SK-N-SH (cell line): ENCODE data around the gene ACSS2. TPM values are rescaled to one million over a fixed set of nuclear protein-coding genes. Genes with fewer than 3 reads are reported as not detected.

Experiments used
- CTCF ChIA-PET: fragments of 300-600, 350-600 bp; formaldehyde crosslinking; extraction: SDS; loops from one replicate; lab custom pipeline; 2021; lab: Yijun Ruan, JAX
- POLR2A ChIA-PET: fragments of 350-600 bp; sonication (Branson Sonifier 250); formaldehyde crosslinking; extraction: SDS; loops from one replicate; lab custom pipeline; 2020; ENCODE audit warnings: antibody characterized with exemption, inconsistent platforms; lab: Yijun Ruan, JAX
- DNase-seq: peaks from one replicate; pipeline ENCODE4 v3.0.0; 2012
- H2AFZ ChIP-seq: fragments of 200-600 bp; sonication (generic); 2 replicates; pipeline ENCODE4 v1.8.1; 2016; ENCODE audit warnings: antibody characterized with exemption, mild to moderate bottlenecking, low read depth
- H3F3A ChIP-seq: fragments of 200-600 bp; sonication (generic); replicated peaks from 2 replicates; pipeline ENCODE3; 2016; ENCODE audit warnings: antibody characterized with exemption, mild to moderate bottlenecking; ENCODE audit not compliant: insufficient read depth
- H3K27ac ChIP-seq, 2 experiments: fragments of 200-500 bp in 1 of 2; fragments of 200-600 bp in 1 of 2; sonication (Bioruptor generic) in 1 of 2; sonication (generic), shearing (Covaris generic) in 1 of 2; 2 replicates each; pipeline versions ENCODE4 v1.5.1 to v1.6.1; 2014 to 2016; ENCODE audit warnings: low read depth in 2 of 2, inconsistent platforms in 1 of 2, low read length in 1 of 2, mild to moderate bottlenecking in 1 of 2, mixed read lengths in 1 of 2
- H3K27me3 ChIP-seq: fragments of 200-600 bp; sonication (generic), shearing (Covaris generic); 2 replicates; pipeline ENCODE4 v1.6.1; 2016; ENCODE audit warnings: mixed run types; ENCODE audit not compliant: insufficient read depth
- H3K36me3 ChIP-seq, 2 experiments: fragments of 200-500 bp in 1 of 2; fragments of 200-600 bp in 1 of 2; sonication (Bioruptor generic) in 1 of 2; sonication (generic) in 1 of 2; replicated peaks in 1 of 2; 2 replicates each; pipeline versions ENCODE3 to v1.5.1; 2014 to 2016; ENCODE audit warnings: low read length in 1 of 2, mild to moderate bottlenecking in 1 of 2; ENCODE audit not compliant: insufficient read depth in 2 of 2, control insufficient read depth in 1 of 2
- H3K4me1 ChIP-seq, 2 experiments: fragments of 200-500 bp in 1 of 2; fragments of 200-600 bp in 1 of 2; sonication (Bioruptor generic) in 1 of 2; sonication (generic), shearing (Covaris generic) in 1 of 2; 2 replicates each; pipeline versions ENCODE4 v1.5.1 to v1.6.1; 2014 to 2016; ENCODE audit warnings: low read depth in 1 of 2, low read length in 1 of 2, mixed run types in 1 of 2; ENCODE audit not compliant: insufficient read depth in 2 of 2, control insufficient read depth in 1 of 2
- H3K4me2 ChIP-seq: fragments of 200-600 bp; sonication (generic), shearing (Covaris generic); 2 replicates; pipeline ENCODE4 v1.6.1; 2017; ENCODE audit warnings: mixed run types
- H3K4me3 ChIP-seq, 2 experiments: fragments of 200-500 bp in 1 of 2; fragments of 200-600 bp in 1 of 2; sonication (Bioruptor generic) in 1 of 2; sonication (generic), shearing (Covaris generic) in 1 of 2; 2 replicates each; pipeline versions ENCODE4 v1.5.1 to v1.8.1; 2014 to 2016; ENCODE audit warnings: low read depth in 2 of 2, inconsistent platforms in 1 of 2, low read length in 1 of 2, mild to moderate bottlenecking in 1 of 2, mixed read lengths in 1 of 2, moderate library complexity in 1 of 2
- H3K79me2 ChIP-seq: fragments of 200-600 bp; sonication (generic); 2 replicates; pipeline ENCODE4 v1.8.1; 2017; ENCODE audit warnings: mild to moderate bottlenecking; ENCODE audit not compliant: insufficient read depth
- H3K9ac ChIP-seq: fragments of 200-600 bp; sonication (generic); 2 replicates; pipeline ENCODE4 v1.6.1; 2017; ENCODE audit warnings: mixed run types
- H3K9me2 ChIP-seq: fragments of 200-600 bp; sonication (generic); 2 replicates; pipeline ENCODE4 v1.6.1; 2017; ENCODE audit warnings: mixed run types
- H3K9me3 ChIP-seq: fragments of 200-600 bp; sonication (generic); 2 replicates; pipeline ENCODE4 v1.6.1; 2017; ENCODE audit warnings: mixed run types, mild to moderate bottlenecking, moderate library complexity
- H4K20me1 ChIP-seq: fragments of 200-600 bp; sonication (generic); 2 replicates; pipeline ENCODE4 v1.6.1; 2017; ENCODE audit warnings: mild to moderate bottlenecking, mixed run types; ENCODE audit not compliant: insufficient read depth
- CHD2 ChIP-seq: fragments of 150-350 bp; IDR thresholded peaks from 2 replicates; pipeline ENCODE4 v1.6.1; 2018; ENCODE audit warnings: low read length; ENCODE audit not compliant: partially characterized antibody
- ELF1 ChIP-seq: IDR thresholded peaks from 2 replicates; pipeline ENCODE4 v1.4.0; 2012
- EP300 ChIP-seq, 2 experiments: IDR thresholded peaks; 2 replicates each; pipeline versions ENCODE4 v1.4.0 to v1.6.1; 2012; ENCODE audit warnings: borderline replicate concordance in 1 of 2, low read depth in 1 of 2, low read length in 1 of 2
- EZH2phosphoT487 ChIP-seq: fragments of 200-600 bp; sonication (generic); IDR thresholded peaks from 2 replicates; pipeline ENCODE4 v1.6.1; 2017; ENCODE audit warnings: low read depth, mixed run types, mild to moderate bottlenecking, antibody characterized with exemption, moderate library complexity, borderline replicate concordance
- FOXJ3 ChIP-seq: sonication (generic); formaldehyde crosslinking; IDR thresholded peaks from 2 replicates; pipeline ENCODE4 v1.5.1; 2020; ENCODE audit warnings: mild to moderate bottlenecking, missing genetic modification reagents
- GABPA ChIP-seq: IDR thresholded peaks from 2 replicates; pipeline ENCODE4 v1.4.0; 2012; ENCODE audit warnings: low read depth, mild to moderate bottlenecking
- GATA2 ChIP-seq: sonication (generic); formaldehyde crosslinking; IDR thresholded peaks from 2 replicates; pipeline ENCODE4 v1.5.0; 2020; ENCODE audit warnings: mild to moderate bottlenecking, missing genetic modification reagents
- JUND ChIP-seq: IDR thresholded peaks from 2 replicates; pipeline ENCODE4 v1.4.0; 2012
- MXI1 ChIP-seq: IDR thresholded peaks from 2 replicates; pipeline ENCODE4 v1.6.1; 2012; ENCODE audit warnings: mild to moderate bottlenecking, low read depth, low read length, improper control_type of control experiment
- NFIC ChIP-seq: IDR thresholded peaks from 2 replicates; pipeline ENCODE4 v1.4.0; 2012; ENCODE audit warnings: borderline replicate concordance
- POLR2AphosphoS5 ChIP-seq: IDR thresholded peaks from 2 replicates; pipeline ENCODE4 v1.6.1; 2012; ENCODE audit warnings: low read depth, low read length
- RAD21 ChIP-seq: IDR thresholded peaks from 2 replicates; pipeline ENCODE4 v1.6.1; 2012; ENCODE audit warnings: mild to moderate bottlenecking, low read length
- RCOR1 ChIP-seq: fragments of 150-350 bp; IDR thresholded peaks from 2 replicates; pipeline ENCODE4 v1.6.1; 2017; ENCODE audit warnings: antibody characterized with exemption, low read length
- RFX5 ChIP-seq: IDR thresholded peaks from 2 replicates; pipeline ENCODE4 v1.6.1; 2012; ENCODE audit warnings: mild to moderate bottlenecking, improper control_type of control experiment, low read length
- RXRA ChIP-seq: IDR thresholded peaks from 2 replicates; pipeline ENCODE4 v1.4.0; 2012; ENCODE audit warnings: low read depth, mild to moderate bottlenecking, borderline replicate concordance
- SIN3A ChIP-seq: IDR thresholded peaks from 2 replicates; pipeline ENCODE4 v1.6.1; 2012; ENCODE audit warnings: low read depth, mild to moderate bottlenecking, low read length, moderate library complexity, borderline replicate concordance
- SMC3 ChIP-seq: IDR thresholded peaks from 2 replicates; pipeline ENCODE4 v1.6.1; 2012; ENCODE audit warnings: low read depth, low read length, improper control_type of control experiment
- TAF1 ChIP-seq: IDR thresholded peaks from 2 replicates; pipeline ENCODE4 v1.6.1; 2012; ENCODE audit warnings: low read depth, mild to moderate bottlenecking, low read length, moderate library complexity, borderline replicate concordance
- TEAD4 ChIP-seq: IDR thresholded peaks from 2 replicates; pipeline ENCODE4 v1.4.0; 2012; ENCODE audit warnings: mild to moderate bottlenecking, borderline replicate concordance; ENCODE audit not compliant: insufficient read depth
- WGBS: methylation state at CpG from one replicate; pipeline ENCODE4 v1.1.6; 2017; ENCODE audit warnings: low lambda C conversion rate; 5-methylcytosine and 5-hydroxymethylcytosine counted together
- polyA plus RNA-seq, 3 experiments: library from polyadenylated mRNA; depleted of rRNA; stranded (reverse); fragments of >200 nt; gene quantifications; 2 replicates each; pipeline ENCODE4 v1.2.3, GENCODE V29; 2012
- TF ChIP-seq, protein P1 (sequence below): fragments of 150-350 bp; IDR thresholded peaks from 2 replicates; pipeline ENCODE4 v1.6.1; 2017; ENCODE audit warnings: antibody characterized with exemption, low read length, low read depth, borderline replicate concordance
- TF ChIP-seq, protein P2 (sequence below): IDR thresholded peaks from 2 replicates; pipeline ENCODE4; 2012
- TF ChIP-seq, protein P3 (sequence below): IDR thresholded peaks from 2 replicates; pipeline ENCODE4 v1.4.0; 2012; ENCODE audit warnings: low read depth
- TF ChIP-seq, protein P4 (sequence below): fragments of 150-350 bp; IDR thresholded peaks from 2 replicates; pipeline ENCODE4 v1.6.1; 2016; ENCODE audit warnings: mild to moderate bottlenecking, low read depth, low read length

The ACSS2 gene
- polyA plus RNA-seq, 1 of the 3 experiments (the other 2 are of a cell fraction) = 25.5 TPM

DNA sequence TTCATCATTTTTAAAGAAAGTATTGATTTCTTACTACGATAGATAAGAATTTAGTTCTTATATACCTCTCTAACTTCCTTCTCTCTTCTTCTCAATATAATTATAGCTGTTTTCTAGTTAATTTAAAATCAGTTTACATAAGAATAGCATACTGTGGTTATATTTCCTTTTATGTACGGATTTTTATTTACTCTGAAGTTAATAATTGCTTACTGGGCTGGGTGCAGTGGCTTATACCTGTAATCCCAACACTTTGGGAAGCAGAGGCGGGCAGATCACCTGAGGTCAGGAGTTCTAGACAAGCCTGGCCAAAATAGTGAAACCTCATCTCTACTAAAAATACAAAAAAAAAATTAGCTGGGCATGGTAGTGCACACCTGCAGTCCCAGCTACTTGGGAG is 9.7 kb downstream of the ACSS2 start:
- H2AFZ ChIP-seq = no peak overlapping the region
- H3K27ac ChIP-seq = no peak overlapping the region
- ChIA-PET CTCF (interaction anchor here (1.4 kb wide), 1 partner anchor 10 kb away, joined by 3 read pairs; no protein-coding TSS in a partner anchor), POLR2A (interaction anchor here (0.6 kb wide), 1 partner anchor 16 kb away, joined by 4 read pairs; no protein-coding TSS in a partner anchor)
- no peak overlapping the region for H3K4me3 ChIP-seq
- no peak overlapping the region for H3K4me2 ChIP-seq
- DNase-seq = no peak
- H3K79me2 ChIP-seq = no peaks in the 10 kb centered on the region
- H4K20me1 ChIP-seq = no peaks in the 10 kb centered on the region
- no peaks in the 10 kb centered on the region for H3K4me1 ChIP-seq
- 79% methylated on average over 3 of the region's 3 CpGs for WGBS
- H3K36me3 ChIP-seq = peaks cover 7 to 24% of the 10 kb centered on the region in 2 experiments
- H3F3A ChIP-seq = no peaks in the 10 kb centered on the region
- H3K27me3 ChIP-seq = no peaks in the 10 kb centered on the region
- H3K9me3 ChIP-seq = no peaks in the 10 kb centered on the region
- no peaks in the 10 kb centered on the region for H3K9me2 ChIP-seq
- H3K9ac ChIP-seq = no peak overlapping the region
- no peak for TF ChIP-seq TAF1
- TF ChIP-seq, protein P1, sequence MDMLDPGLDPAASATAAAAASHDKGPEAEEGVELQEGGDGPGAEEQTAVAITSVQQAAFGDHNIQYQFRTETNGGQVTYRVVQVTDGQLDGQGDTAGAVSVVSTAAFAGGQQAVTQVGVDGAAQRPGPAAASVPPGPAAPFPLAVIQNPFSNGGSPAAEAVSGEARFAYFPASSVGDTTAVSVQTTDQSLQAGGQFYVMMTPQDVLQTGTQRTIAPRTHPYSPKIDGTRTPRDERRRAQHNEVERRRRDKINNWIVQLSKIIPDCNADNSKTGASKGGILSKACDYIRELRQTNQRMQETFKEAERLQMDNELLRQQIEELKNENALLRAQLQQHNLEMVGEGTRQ = no peak
- TF ChIP-seq JUND = no peak
- TF ChIP-seq, protein P2, sequence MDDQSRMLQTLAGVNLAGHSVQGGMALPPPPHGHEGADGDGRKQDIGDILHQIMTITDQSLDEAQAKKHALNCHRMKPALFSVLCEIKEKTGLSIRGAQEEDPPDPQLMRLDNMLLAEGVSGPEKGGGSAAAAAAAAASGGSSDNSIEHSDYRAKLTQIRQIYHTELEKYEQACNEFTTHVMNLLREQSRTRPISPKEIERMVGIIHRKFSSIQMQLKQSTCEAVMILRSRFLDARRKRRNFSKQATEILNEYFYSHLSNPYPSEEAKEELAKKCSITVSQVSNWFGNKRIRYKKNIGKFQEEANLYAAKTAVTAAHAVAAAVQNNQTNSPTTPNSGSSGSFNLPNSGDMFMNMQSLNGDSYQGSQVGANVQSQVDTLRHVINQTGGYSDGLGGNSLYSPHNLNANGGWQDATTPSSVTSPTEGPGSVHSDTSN = no peak
- TF ChIP-seq EP300 (IDR thresholded peaks at IDR 0.05; ENCODE audit: borderline replicate concordance in 1 of 2, low read depth in 1 of 2, low read length in 1 of 2) = no peak
- TF ChIP-seq RCOR1 = no peak
- TF ChIP-seq, all 33 proteins: peak for 0

DNA sequence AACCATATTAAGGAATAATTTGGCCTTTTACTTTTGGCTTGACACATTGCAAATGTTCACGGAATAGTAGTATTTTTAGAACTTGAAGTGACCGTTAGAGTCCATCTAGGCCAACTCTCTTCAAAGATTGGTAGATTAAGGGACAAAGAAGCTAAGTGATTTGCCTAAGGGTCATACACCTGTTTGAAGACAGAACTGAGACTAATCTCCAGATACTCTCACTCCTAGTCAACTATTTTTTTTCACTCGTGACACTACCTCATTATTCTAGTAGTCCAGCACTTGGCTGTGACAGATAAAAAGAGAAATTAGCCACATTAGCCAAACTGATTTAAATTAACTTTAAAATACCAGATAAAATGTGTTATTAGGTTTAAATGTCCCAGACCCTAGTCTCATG is 10.6 kb downstream of the ACSS2 start:
- TF ChIP-seq, protein P2 = no peak
- TF ChIP-seq, protein P3, sequence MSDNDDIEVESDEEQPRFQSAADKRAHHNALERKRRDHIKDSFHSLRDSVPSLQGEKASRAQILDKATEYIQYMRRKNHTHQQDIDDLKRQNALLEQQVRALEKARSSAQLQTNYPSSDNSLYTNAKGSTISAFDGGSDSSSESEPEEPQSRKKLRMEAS = no peak
- no peak for TF ChIP-seq SMC3
- TF ChIP-seq FOXJ3 (CRISPR knock-in tag) = no peak
- TF ChIP-seq RFX5 = no peak
- TF ChIP-seq, protein P1 = no peak
- TF ChIP-seq GATA2 = no peak
- TF ChIP-seq RXRA = no peak
- TF ChIP-seq, protein P4, sequence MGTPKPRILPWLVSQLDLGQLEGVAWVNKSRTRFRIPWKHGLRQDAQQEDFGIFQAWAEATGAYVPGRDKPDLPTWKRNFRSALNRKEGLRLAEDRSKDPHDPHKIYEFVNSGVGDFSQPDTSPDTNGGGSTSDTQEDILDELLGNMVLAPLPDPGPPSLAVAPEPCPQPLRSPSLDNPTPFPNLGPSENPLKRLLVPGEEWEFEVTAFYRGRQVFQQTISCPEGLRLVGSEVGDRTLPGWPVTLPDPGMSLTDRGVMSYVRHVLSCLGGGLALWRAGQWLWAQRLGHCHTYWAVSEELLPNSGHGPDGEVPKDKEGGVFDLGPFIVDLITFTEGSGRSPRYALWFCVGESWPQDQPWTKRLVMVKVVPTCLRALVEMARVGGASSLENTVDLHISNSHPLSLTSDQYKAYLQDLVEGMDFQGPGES = no peak
- TF ChIP-seq GABPA = no peak
- no peak for TF ChIP-seq POLR2AphosphoS5
- no peak for TF ChIP-seq MXI1
- TF ChIP-seq RAD21 = no peak
- no peak for TF ChIP-seq SIN3A
- no peak for TF ChIP-seq EZH2phosphoT487
- TF ChIP-seq NFIC = no peak
- TF ChIP-seq ELF1 = no peak
- no peak for TF ChIP-seq CHD2
- TF ChIP-seq TEAD4 = no peak
- 74% methylated on average over 3 of the region's 3 CpGs for WGBS

More for the DNA sequence above, 10.6 kb downstream of the ACSS2 start:
- Histone ChIP-seq H3K4me3 (no peak overlapping the region), H3K79me2 (no peaks in the 10 kb centered on the region), H3F3A (no peaks in the 10 kb centered on the region), H3K27me3 (no peaks in the 10 kb centered on the region), H3K4me2 (no peak overlapping the region), H3K9ac (no peak overlapping the region), H3K27ac (no peak overlapping the region), H3K9me2 (no peaks in the 10 kb centered on the region), H2AFZ (no peak overlapping the region), H3K9me3 (no peaks in the 10 kb centered on the region), H3K36me3 (peaks cover 7 to 24% of the 10 kb centered on the region in 2 experiments), H4K20me1 (no peaks in the 10 kb centered on the region), H3K4me1 (no peaks in the 10 kb centered on the region)
- DNase-seq = no peak
- CTCF ChIA-PET = interaction anchor here (1.4 to 2.7 kb wide), 2 partner anchors 11 to 69 kb away, joined by 3 to 6 read pairs; no protein-coding TSS in a partner anchor
- POLR2A ChIA-PET = no interaction called here
